OCI-LY1 (cell line): ENCODE data around the gene KBTBD8.

Experiments
- CTCF ChIP-seq: fragments of 200-600 bp; sonication (generic), shearing (Covaris generic); IDR thresholded peaks from 2 replicates; pipeline ENCODE4 v1.5.1; 2017; ENCODE audit warnings: mild to moderate bottlenecking, antibody characterized with exemption, low read length, moderate library complexity, mixed read lengths
- EZH2 ChIP-seq: fragments of 200-600 bp; sonication (generic), shearing (Covaris generic); IDR thresholded peaks from 2 replicates; pipeline ENCODE4 v1.8.0; 2017; ENCODE audit warnings: borderline replicate concordance, mixed run types, mild to moderate bottlenecking, antibody characterized with exemption, low read length, moderate library complexity, mixed read lengths

- TF ChIP-seq CTCF (no peak), EZH2 (no peak)
These were observed 6.6 kb upstream of the KBTBD8 start for GRCh38 chr3:66991459-66991858.
